ENCODE results near the gene CHCHD5. TPM values are rescaled to one million over a fixed set of nuclear protein-coding genes. Genes with fewer than 3 reads are reported as not detected.

Gene CHCHD5
- total and polyA plus RNA-seq, 2 of the 8 experiments (the other 6 are each of a cell fraction or from before 2014, with no cell fraction given), result 27.2 to 71.5 TPM

DNA sequence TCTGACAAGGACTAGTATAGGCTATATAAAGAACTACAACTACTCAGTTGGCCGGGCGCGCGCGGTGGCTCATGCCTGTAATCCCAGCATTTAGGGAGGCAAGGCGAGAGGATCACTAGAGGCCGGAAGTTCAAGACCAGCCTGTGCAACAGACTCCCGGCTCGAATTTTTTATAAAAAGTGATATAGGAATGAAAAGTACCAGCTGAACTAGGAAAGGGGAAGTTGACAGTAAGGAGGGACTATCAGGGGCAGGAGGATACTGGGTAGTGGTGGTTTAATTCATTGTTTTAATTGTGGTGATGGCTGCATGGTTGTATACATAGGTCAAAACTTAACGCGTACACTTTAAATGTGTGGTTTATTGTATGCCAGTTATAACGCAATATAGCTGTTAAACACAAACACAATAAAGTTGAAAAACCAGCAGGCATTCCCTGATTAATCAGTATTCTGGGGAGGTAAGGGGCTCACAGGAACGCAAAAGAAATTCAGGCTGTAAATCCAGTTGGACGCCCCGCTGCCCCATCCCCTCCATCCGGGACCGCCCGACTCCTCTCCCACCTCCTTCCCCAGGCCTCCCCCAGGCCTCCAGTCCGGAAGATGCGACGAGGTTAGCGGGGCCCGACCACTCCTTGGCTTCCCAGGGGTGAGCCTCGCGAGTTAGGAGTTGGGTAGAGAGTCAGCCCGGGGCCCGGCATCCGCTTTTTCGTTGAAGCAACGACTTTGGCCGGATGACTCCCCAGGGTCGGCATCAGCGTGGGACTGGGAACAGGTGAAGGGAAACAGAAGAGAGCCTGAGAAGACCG lies 42.9 kb upstream of the CHCHD5 start (continued):
- TF ChIP-seq TBP (IDR thresholded peaks at IDR 0.05; ENCODE audit: low read depth, low read length) (peak; percentile 21; the same call in 1 of the 2 replicates), CTBP2 (IDR thresholded peaks at IDR 0.05; ENCODE audit: borderline replicate concordance, insufficient read depth, insufficient read length, low read length) (no peak), CHD1 (IDR thresholded peaks at IDR 0.05; ENCODE audit: low read depth, low read length) (peak; percentile 64), EP300 (IDR thresholded peaks at IDR 0.05; ENCODE audit: borderline replicate concordance in 1 of 2, low read depth in 2 of 2, low read length in 2 of 2) (peak in 1 of 2 experiments; percentile 96; a peak in 2 of 3 replicates), TAF7 (optimal IDR thresholded peaks at IDR 0.05; ENCODE audit: borderline replicate concordance, low read depth, low read length) (peak; percentile 69), POLR2A (IDR thresholded peaks at IDR 0.05; ENCODE audit: control extremely low read depth in 1 of 2, low read depth in 2 of 2, low read length in 2 of 2) (peak in 1 of 2 experiments; percentile 45; a peak in 2 of 3 replicates), EGR1 (IDR thresholded peaks at IDR 0.05; ENCODE audit: borderline replicate concordance, low read depth, low read length) (no peak)

All from H1 (cell line).